Upper lobe of left lung (tissue), 6 donors: ENCODE results near the gene TCF7L1. TPM values are rescaled to one million over a fixed set of nuclear protein-coding genes. Genes with fewer than 3 reads are reported as not detected.

Experiments used
- ATAC-seq, 2 donors: fragments of 200-7000 bp; cut with Tn5 transposase; one replicate each; pipeline ENCODE4 v1.9.1; 2022; ENCODE audit warnings: mild to moderate bottlenecking in 2 of 2, moderate library complexity in 2 of 2; ENCODE audit not compliant: low FRiP score in 2 of 2
- DNase-seq, 2 donors: peaks; one replicate each; pipeline ENCODE4 v3.0.0-alpha.2; 2019 to 2020
- H3K27ac ChIP-seq, 4 donors: fragments of 200-600 bp; sonication (generic); one replicate each; pipeline ENCODE4 v1.5.1; 2016 to 2019
- H3K27me3 ChIP-seq, 4 donors: fragments of 200-600 bp; sonication (generic); one replicate each; pipeline ENCODE4 v1.5.1; 2017 to 2019
- H3K36me3 ChIP-seq, 4 donors: fragments of 200-600 bp; sonication (generic); one replicate each; pipeline ENCODE4 v1.5.1; 2016 to 2019
- H3K4me1 ChIP-seq, 4 donors: fragments of 200-600 bp; sonication (generic); one replicate each; pipeline ENCODE4 v1.5.1; 2018 to 2019
- H3K4me3 ChIP-seq, 4 donors: fragments of 200-600 bp; sonication (generic); one replicate each; pipeline ENCODE4 v1.5.1; 2017 to 2019; ENCODE audit warnings: mild to moderate bottlenecking in 2 of 4, moderate library complexity in 1 of 4
- H3K9me3 ChIP-seq, 4 donors: fragments of 200-600 bp; sonication (generic); one replicate each; pipeline ENCODE4 v1.5.1; 2018 to 2019
- EP300 ChIP-seq, 4 donors: sonication (generic); formaldehyde crosslinking; IDR thresholded peaks; one replicate each; pipeline ENCODE4 v1.5.1; 2017; ENCODE audit warnings: antibody characterized with exemption in 4 of 4, control low read depth in 2 of 4
- POLR2A ChIP-seq, 4 donors: fragments of 450-650 bp; IDR thresholded peaks; one replicate each; pipeline ENCODE4 v1.5.1; 2016 to 2017; ENCODE audit warnings: antibody characterized with exemption in 4 of 4, mild to moderate bottlenecking in 2 of 4
- POLR2AphosphoS5 ChIP-seq, 2 donors: sonication (generic); formaldehyde crosslinking; IDR thresholded peaks; one replicate each; pipeline ENCODE4 v1.5.1; 2017; ENCODE audit warnings: antibody characterized with exemption in 2 of 2
- WGBS, 2 donors: methylation state at CpG; one replicate each; pipeline ENCODE4 v1.1.5; 2017 to 2018; 5-methylcytosine and 5-hydroxymethylcytosine counted together
- total RNA-seq, 6 donors: library from RNA; depleted of rRNA in 4 of 6; stranded (reverse); fragments of >200 nt in 4 of 6; gene quantifications; one replicate each; pipeline versions ENCODE4 v1.1.0 to v1.2.1, GENCODE V29; 2016 to 2021
- TF ChIP-seq, protein P1 (sequence below), 6 experiments: fragments of 450-650 bp in 4 of 6; fragments of 200-600 bp in 2 of 6; sonication (generic) in 2 of 6; IDR thresholded peaks; one replicate each; pipeline ENCODE4 v1.5.1; 2016 to 2019; ENCODE audit warnings: antibody characterized with exemption in 6 of 6
- donor health status: DM: no; HTN: no; CAD: no; lungs with moderate emphysema.
- donor health status: DM: no; HTN: yes; CAD: no; lungs with severe emphysema.

Gene TCF7L1
- total RNA-seq, 6 donors from 2014 or later, result 7.3 to 18.4 (median 11.2) TPM

DNA sequence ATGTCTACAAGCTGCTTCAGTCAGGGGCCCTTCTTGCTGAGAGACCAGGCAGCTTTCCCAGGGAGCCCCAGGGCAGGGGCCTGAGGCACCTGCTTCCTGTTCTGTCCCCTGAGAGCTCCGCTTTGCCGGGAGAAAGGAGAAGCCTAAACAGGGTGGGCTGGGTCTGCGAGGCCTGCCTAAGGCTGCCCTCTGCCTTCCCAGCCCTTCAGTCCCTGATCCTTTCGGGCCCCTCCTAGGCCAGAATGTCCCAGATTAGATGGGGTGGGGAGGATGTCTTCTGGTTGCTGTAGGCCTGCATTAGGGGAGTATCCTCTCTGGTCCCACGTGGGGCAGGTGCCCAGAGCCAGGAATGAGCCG lies 122.2 kb downstream of the TCF7L1 start:
- Histone ChIP-seq H3K9me3 (no peaks in the 10 kb centered on the region), H3K27ac (no peak overlapping the region), H3K4me3 (no peak overlapping the region), H3K27me3 (no peaks in the 10 kb centered on the region), H3K4me1 (peaks cover 40 to 56% (median 51%) of the 10 kb centered on the region in 4 donors), H3K36me3 (no peaks in the 10 kb centered on the region)
- DNase-seq (no peak), ATAC-seq (no peak)
- TF ChIP-seq EP300 (IDR thresholded peaks at IDR 0.05) (no peak), POLR2A (IDR thresholded peaks at IDR 0.05) (no peak), POLR2AphosphoS5 (IDR thresholded peaks at IDR 0.05) (no peak)
- TF ChIP-seq, protein P1, sequence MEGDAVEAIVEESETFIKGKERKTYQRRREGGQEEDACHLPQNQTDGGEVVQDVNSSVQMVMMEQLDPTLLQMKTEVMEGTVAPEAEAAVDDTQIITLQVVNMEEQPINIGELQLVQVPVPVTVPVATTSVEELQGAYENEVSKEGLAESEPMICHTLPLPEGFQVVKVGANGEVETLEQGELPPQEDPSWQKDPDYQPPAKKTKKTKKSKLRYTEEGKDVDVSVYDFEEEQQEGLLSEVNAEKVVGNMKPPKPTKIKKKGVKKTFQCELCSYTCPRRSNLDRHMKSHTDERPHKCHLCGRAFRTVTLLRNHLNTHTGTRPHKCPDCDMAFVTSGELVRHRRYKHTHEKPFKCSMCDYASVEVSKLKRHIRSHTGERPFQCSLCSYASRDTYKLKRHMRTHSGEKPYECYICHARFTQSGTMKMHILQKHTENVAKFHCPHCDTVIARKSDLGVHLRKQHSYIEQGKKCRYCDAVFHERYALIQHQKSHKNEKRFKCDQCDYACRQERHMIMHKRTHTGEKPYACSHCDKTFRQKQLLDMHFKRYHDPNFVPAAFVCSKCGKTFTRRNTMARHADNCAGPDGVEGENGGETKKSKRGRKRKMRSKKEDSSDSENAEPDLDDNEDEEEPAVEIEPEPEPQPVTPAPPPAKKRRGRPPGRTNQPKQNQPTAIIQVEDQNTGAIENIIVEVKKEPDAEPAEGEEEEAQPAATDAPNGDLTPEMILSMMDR (IDR thresholded peaks at IDR 0.05), result no peak
- 56% methylated on average over 6 of the region's 6 CpGs; no CpG with 5 or more reads in 1 of the 2 donors for WGBS, 2 donors

DNA sequence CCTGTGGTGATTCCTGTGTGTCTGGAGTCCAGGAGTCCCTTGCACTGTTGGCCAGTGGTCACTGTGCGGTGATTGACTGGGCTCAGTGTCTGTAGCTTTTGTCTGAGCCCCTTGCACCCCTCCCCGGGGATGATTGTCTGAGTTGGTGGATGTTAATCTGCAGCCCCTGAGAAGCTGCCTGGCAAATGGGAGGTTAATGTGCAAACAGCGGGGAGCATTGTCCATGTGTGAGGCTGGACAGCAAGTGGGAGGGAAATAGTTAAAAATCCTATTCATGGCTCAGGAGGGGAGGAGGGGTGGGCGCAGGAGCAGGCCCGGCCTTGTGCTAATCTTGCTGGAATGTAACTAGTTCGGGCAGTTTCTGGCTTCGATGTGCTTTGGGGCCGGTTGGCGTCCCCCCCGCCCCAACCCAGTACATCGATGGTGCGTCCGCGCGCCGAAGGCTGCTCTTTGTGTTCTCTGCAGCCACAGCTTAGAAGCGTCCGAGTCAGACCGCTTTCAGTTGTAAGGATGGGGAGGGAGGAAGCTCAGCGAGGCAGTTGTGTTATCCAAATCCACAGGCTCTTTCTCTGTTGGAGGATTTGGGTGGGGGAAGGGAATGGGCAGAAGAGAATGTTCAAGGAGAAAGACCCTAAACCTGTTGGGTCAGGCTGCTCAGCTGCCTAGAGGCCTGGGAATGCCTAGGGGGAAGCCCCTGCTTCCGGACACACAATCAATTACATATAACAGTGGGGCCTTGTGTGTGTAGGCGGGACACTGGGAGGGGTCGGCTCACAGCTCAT lies 122.8 kb downstream of the TCF7L1 start:
- Histone ChIP-seq H3K27ac (peak overlapping the region in 2 of 4 donors; percentile 14 to 46), H3K9me3 (no peaks in the 10 kb centered on the region), H3K27me3 (no peaks in the 10 kb centered on the region), H3K36me3 (no peaks in the 10 kb centered on the region), H3K4me3 (no peak overlapping the region), H3K4me1 (peaks cover 34 to 56% (median 49%) of the 10 kb centered on the region in 4 donors)
- DNase-seq, result peak in 1 of 2 donors; percentile 68
- peak in 1 of 2 donors; percentile 7 for ATAC-seq
- 28 to 35% methylated on average over 18 to 19 of the region's 23 CpGs for WGBS, 2 donors
- TF ChIP-seq, protein P1 (IDR thresholded peaks at IDR 0.05), result no peak
- TF ChIP-seq POLR2AphosphoS5 (IDR thresholded peaks at IDR 0.05), result no peak
- TF ChIP-seq POLR2A (IDR thresholded peaks at IDR 0.05), result no peak
- TF ChIP-seq EP300 (IDR thresholded peaks at IDR 0.05), result no peak

DNA sequence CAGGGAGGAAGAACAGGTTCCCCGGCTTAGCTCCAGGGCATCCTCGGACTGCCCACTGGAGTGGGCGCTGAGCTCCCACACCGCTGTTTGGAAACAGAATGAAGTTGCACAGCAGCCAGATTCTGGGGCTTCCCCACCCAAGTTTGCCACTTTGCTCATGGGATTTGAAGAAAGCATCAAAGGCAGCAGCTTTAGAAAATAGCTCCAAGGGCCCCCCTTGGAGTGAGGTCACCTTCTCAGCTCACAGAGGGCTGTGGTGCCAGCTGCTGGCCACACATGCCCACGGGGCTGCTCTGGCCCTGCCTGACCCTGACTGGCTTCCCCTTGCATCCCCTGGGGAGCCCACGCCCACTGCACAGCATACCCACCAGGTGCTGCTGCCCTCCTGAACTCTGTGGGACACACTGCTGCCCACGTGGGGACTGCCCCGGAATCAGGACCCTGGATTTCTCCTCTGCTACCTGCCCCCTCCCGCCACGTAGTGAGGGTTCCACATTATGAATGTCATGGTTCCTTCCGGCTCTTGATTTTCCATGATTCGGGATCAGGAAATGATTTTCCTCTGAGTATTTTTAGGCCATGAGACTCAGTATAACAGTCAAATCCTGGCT lies 124.3 kb downstream of the TCF7L1 start:
- no peak for ATAC-seq
- TF ChIP-seq POLR2A (IDR thresholded peaks at IDR 0.05) (no peak), EP300 (IDR thresholded peaks at IDR 0.05) (no peak), POLR2AphosphoS5 (IDR thresholded peaks at IDR 0.05) (no peak)
- TF ChIP-seq, protein P1 (IDR thresholded peaks at IDR 0.05), result no peak

DNA sequence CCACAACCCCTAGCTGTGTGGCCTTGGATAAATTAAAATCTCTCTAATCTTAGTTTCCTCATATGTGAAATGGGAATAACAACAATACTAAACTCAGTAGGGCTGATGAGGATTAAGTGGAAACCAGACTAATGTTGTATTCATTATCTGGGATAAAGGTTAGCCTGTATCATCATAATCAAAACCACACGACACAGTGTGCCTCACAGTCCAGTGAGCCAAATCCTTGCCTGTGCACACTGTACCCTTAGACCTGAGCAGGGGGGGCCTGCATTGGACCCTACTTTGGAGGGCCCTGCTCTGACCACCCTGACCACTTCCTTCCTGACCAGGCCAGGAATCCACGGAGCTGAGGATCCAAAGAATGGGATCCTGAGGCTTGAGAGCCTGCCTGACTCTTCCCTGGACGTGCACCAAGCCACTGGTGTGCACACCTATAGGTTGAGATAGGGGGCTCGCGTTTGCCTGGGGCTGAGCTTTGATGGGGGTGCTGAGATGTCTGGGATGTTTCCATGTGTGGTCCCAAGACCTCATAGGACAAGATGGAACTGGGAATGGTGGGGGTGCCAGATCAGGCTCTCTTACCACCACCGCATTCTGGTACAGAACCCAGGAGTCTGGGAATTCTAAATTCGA lies 124.9 kb downstream of the TCF7L1 start:
- no peak for TF ChIP-seq POLR2AphosphoS5 (IDR thresholded peaks at IDR 0.05)
- no peak for TF ChIP-seq EP300 (IDR thresholded peaks at IDR 0.05)
- no peak for TF ChIP-seq POLR2A (IDR thresholded peaks at IDR 0.05)
- TF ChIP-seq, protein P1 (IDR thresholded peaks at IDR 0.05), result no peak
- Histone ChIP-seq H3K9me3 (no peaks in the 10 kb centered on the region), H3K4me1 (peaks cover 34 to 56% (median 48%) of the 10 kb centered on the region in 4 donors), H3K27ac (peak overlapping the region in 3 of 4 donors; percentile 1 to 72 (median 68)), H3K27me3 (no peaks in the 10 kb centered on the region), H3K4me3 (no peak overlapping the region), H3K36me3 (no peaks in the 10 kb centered on the region)
- DNase-seq (no peak), ATAC-seq (peak in 1 of 2 donors; percentile 4)
- 61 to 65% methylated on average over 5 to 7 of the region's 7 CpGs for WGBS, 2 donors

More for the DNA sequence above, 124.3 kb downstream of the TCF7L1 start:
- no peaks in the 10 kb centered on the region for H3K36me3 ChIP-seq
- 55 to 72% methylated on average over 11 to 12 of the region's 12 CpGs for WGBS, 2 donors
- H3K4me1 ChIP-seq, result peaks cover 34 to 56% (median 48%) of the 10 kb centered on the region in 4 donors
- peak in 1 of 2 donors; percentile 48 for DNase-seq
- peak overlapping the region in 3 of 4 donors; percentile 1 to 72 (median 68) for H3K27ac ChIP-seq
- no peaks in the 10 kb centered on the region for H3K27me3 ChIP-seq
- H3K4me3 ChIP-seq, result no peak overlapping the region
- H3K9me3 ChIP-seq, result no peaks in the 10 kb centered on the region
